HG02798 (cell line): ENCODE results near the gene RASD2.

Source experiments
- ATAC-seq: cut with Tn5 transposase; IDR thresholded peaks from one replicate; pipeline ENCODE4 v1.9.1; 2021; ENCODE audit warnings: mild to moderate bottlenecking; ENCODE audit not compliant: unreplicated experiment, poor library complexity

The RASD2 gene

DNA sequence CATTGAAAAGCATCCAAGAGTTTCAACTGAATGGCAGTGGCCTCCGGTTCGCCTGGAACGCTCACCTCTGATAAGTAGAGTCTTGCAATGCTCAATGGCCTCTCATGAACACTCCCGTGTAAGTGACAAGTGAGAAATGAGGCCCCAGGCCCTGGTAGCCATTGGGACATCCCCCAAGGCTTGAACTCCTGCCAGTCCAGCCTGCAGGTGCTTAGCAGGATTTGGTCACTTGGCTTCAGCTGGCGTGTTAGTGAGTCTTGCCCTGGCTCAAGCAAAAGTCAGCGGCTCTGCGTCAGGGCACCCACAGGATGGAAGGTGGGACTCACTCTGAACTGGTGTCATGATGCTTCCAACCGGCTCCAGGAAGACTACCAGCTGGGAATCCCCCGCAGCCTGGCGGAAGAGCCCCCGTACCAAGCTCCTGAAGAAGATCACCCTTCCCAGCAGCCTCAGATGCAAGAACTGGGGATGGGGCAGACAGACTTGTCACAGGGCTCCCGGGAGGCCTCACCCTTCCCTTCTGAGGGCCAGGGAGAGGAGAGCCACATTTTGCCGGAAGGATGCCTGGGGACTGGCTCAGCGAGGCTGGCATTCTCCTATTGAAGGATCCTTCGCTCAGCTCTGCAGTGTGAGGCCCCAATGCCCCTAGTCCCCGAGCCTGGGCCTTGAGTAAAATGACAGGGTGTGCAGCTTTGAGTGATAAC, 57.2 kb downstream of the RASD2 start:
- ATAC-seq = no peak

DNA sequence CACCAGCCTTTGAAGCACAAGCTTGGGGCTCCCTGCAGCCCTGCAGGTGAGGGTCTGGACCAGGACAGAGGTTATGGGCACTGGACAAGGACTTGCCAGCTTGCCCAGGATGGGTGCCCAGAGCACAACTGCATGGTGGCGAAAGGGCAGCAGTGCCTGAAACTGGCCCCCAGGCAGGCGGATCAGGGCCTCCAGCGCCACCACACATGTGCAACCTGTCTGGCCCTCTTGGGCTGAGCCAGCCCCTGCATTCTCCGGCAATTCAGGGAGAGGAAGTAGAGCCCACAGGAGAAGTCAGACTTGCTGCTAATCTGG, 57.7 kb downstream of the RASD2 start:
- ATAC-seq = no peak

DNA sequence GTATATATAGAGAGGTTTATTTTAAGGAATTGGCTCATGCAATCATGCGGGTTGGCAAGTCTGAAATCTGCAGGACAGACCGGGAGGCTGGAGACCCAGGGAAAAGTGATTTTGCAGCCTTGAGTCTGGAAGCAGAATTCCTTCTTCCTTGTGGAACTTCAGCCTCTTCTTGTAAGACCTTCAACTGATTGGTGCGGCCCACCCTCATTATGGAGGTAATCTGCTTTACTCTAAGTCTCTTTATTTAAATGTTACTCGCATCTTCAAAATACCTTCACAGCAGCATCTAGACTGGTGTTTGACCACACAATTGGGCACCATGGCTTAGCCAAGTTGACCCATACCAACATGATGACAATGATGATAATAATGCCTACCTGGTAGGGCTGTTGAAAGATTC, 58.7 kb downstream of the RASD2 start:
- no peak for ATAC-seq

DNA sequence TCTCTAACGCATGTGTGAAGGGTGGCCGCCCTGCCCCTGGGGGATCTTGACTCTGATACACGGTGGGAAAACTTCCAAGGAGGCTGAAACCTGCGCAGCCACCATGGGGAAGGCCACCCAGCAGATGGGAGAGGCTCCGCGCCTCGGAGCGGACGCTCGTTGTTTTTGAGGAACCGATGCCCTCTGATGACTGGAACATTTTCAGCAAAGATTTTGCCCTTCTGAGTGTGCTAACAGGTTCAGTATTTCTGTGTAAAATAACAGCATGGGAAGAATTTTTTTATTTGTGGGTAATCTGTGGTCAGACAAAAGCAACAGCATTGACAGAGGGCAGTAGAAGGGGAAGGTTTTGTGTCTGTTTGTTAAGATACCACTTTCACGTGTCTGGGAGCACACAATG, 59.8 kb downstream of the RASD2 start:
- no peak for ATAC-seq

GRCh38 chr22:35601013-35601580, 60.5 kb downstream of the RASD2 start:
- ATAC-seq = no peak

DNA sequence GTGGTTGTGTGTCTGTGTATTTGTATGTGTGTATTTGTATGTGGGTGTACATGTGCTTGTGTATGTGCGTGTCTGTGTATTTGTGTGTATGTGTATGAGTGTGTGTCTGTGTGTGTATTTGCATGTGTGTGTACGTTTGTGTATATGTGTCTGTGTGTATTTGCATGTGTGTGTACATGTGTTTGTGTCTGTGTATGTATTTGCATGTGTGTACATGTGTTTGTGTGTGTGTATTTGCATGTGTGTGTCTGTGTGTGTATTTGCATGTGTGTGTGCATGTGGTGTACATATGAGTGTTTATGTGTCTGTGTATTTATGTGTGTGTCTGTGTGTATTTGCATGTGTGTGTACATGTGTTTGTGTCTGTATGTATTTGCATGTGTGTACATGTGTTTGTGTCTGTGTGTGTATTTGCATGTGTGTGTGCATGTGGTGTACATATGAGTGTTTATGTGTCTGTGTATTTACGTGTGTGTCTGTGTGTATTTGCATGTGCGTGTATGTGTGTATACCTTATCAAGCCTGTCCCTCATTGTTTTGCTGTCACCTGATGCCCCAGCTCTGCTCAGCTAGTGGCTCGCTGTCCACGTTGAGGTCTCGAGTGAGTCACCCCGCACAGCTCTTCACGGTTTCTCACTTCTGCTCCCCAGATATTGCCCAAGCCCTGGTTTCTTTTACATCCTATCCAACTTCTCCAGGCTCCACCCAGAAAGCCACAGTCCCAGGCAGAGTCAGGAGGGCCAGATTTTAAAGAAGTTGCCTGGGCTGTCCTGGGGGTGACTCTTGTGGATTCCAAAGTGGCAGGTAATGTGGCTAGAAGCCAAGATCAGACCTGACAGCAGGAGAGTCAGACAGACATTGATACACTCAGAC, 61.3 kb downstream of the RASD2 start:
- ATAC-seq = no peak
